H1 (cell line): Measurements from ENCODE around the gene NUDCD2. TPM values are rescaled to one million over a fixed set of nuclear protein-coding genes. Genes with fewer than 3 reads are reported as not detected.

Experiments used
- CHD7 ChIP-seq: fragments of 300-600 bp; sonication (generic); IDR thresholded peaks from 2 replicates; pipeline ENCODE4 v1.7.1; 2012; ENCODE audit warnings: low read length, moderate library complexity, mild to moderate bottlenecking, inconsistent platforms; ENCODE audit not compliant: insufficient replicate concordance
- EZH2 ChIP-seq: fragments of 200-600 bp; sonication (generic); IDR thresholded peaks from 2 replicates; pipeline ENCODE4 v1.7.1; 2012; ENCODE audit warnings: low read depth, mild to moderate bottlenecking, moderate library complexity, low read length, inconsistent platforms; ENCODE audit not compliant: severe bottlenecking
- GTF2F1 ChIP-seq: IDR thresholded peaks from 2 replicates; pipeline ENCODE4 v1.6.1; 2012; ENCODE audit warnings: low read depth, low read length, improper control_type of control experiment, borderline replicate concordance
- KDM4A ChIP-seq: IDR thresholded peaks from one replicate; pipeline ENCODE4 v1.7.1; 2012; ENCODE audit warnings: low read depth, mild to moderate bottlenecking, moderate library complexity, low read length, inconsistent platforms; ENCODE audit not compliant: severe bottlenecking
- RFX5 ChIP-seq: IDR thresholded peaks from 2 replicates; pipeline ENCODE4 v1.6.1; 2011; ENCODE audit warnings: low read depth, low read length, improper control_type of control experiment, borderline replicate concordance
- SIX5 ChIP-seq: IDR thresholded peaks from 2 replicates; pipeline ENCODE4 v1.6.1; 2011; ENCODE audit warnings: mild to moderate bottlenecking, low read depth, low read length
- TCF12 ChIP-seq: IDR thresholded peaks from 2 replicates; pipeline ENCODE4 v1.6.1; 2011; ENCODE audit warnings: low read depth, mild to moderate bottlenecking, low read length
- polyA plus RNA-seq, 7 experiments: library from polyadenylated mRNA; depleted of rRNA in 3 of 7; stranded (reverse) in 5 of 7; unstranded in 2 of 7; fragments of >200 nt in 5 of 7; fragments of 200-250 nt in 2 of 7; gene quantifications; 1 replicate in 5 of 7; 2 replicates in 1 of 7; 4 replicates in 1 of 7; pipeline versions ENCODE4 v1.2.1 to v1.2.3, GENCODE V29; 2011 to 2013; ENCODE audit warnings: missing spikeins in 2 of 7, mixed read lengths in 2 of 7
- total RNA-seq: library from RNA; stranded (reverse); fragmentation: NEBNext Ultra II Directional; extraction: Animal tissue kit (Norgen Biotek cat#: 25700); gene quantifications from 2 replicates; pipeline ENCODE4 v1.2.1, GENCODE V29; 2021
- TF ChIP-seq, protein P1 (sequence below): IDR thresholded peaks from 2 replicates; pipeline ENCODE4 v1.6.1; 2011; ENCODE audit warnings: low read depth, mild to moderate bottlenecking, low read length; ENCODE audit not compliant: insufficient read depth

Gene NUDCD2
- total and polyA plus RNA-seq, 2 of the 8 experiments (the other 6 are each of a cell fraction or from before 2014, with no cell fraction given), result 12.2 to 59.5 TPM

DNA sequence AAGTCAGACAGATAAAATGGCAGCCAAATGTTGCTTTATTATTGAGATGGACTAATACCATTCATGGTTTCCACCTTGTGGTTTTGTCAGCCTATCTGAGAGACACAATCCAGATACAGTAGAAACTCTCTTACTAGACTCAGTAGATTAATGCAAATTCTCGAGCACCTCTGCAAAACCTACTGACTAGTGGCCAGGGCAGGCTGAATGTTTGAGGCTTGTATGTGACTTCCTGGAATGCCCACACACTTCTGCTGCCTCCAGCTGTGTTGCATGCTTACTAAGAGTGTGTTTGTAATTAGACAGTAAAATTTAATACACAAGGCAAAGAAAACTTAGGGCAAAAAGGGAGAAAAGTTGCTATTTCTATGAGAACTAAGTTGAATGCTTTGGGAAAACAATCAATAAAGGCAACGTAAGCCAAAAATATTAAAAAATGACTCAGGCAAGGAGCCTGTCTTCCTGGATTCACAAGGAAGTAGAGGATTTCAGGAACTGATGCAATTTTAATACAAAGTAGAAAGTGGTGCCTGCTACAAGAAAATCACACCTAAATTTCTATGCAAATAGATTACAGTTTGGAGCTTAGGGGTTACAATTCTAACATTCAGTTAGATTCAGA, 52.8 kb downstream of the NUDCD2 start (continued):
- no peak for TF ChIP-seq CHD7
- no peak for TF ChIP-seq GTF2F1
- TF ChIP-seq RFX5, result no peak
- no peak for TF ChIP-seq EZH2
- TF ChIP-seq, protein P1, sequence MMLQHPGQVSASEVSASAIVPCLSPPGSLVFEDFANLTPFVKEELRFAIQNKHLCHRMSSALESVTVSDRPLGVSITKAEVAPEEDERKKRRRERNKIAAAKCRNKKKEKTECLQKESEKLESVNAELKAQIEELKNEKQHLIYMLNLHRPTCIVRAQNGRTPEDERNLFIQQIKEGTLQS, result no peak
- TF ChIP-seq SIX5, result no peak
- TF ChIP-seq TCF12, result no peak
- no peak for TF ChIP-seq KDM4A
